Mesenchymal stem cell (in vitro differentiated cells and primary cell): ENCODE data around the gene PCGF2.

Experiments used
- DNase-seq: peaks from one replicate; pipeline ENCODE4 v3.0.0-alpha.2; 2013
- H2AFZ ChIP-seq: one replicate; pipeline ENCODE4 v1.6.1; 2013; ENCODE audit warnings: low read depth, mild to moderate bottlenecking, control low read depth, inconsistent platforms, low read length, moderate library complexity
- H2AK5ac ChIP-seq: 2 replicates; pipeline ENCODE4 v1.6.1; 2013; ENCODE audit warnings: low read length, moderate library complexity, mild to moderate bottlenecking, inconsistent platforms; ENCODE audit not compliant: severe bottlenecking
- H2BK120ac ChIP-seq: one replicate; pipeline ENCODE4 v1.6.1; 2013; ENCODE audit warnings: low read depth, mild to moderate bottlenecking, inconsistent platforms, low read length, moderate library complexity
- H2BK12ac ChIP-seq, 2 experiments: one replicate each; pipeline ENCODE4 v1.6.1; 2013; ENCODE audit warnings: inconsistent platforms in 2 of 2, low read length in 2 of 2, mild to moderate bottlenecking in 2 of 2, moderate library complexity in 2 of 2, control low read depth in 1 of 2
- H2BK15ac ChIP-seq: one replicate; pipeline ENCODE4 v1.6.1; 2013; ENCODE audit warnings: mild to moderate bottlenecking, low read depth, inconsistent platforms; ENCODE audit not compliant: poor library complexity, severe bottlenecking
- H2BK5ac ChIP-seq: 2 replicates; pipeline ENCODE4 v1.6.1; 2013; ENCODE audit warnings: low read depth, mild to moderate bottlenecking, low read length, control low read depth, inconsistent platforms; ENCODE audit not compliant: poor library complexity, severe bottlenecking
- H3K14ac ChIP-seq, 2 experiments: one replicate each; pipeline ENCODE4 v1.6.1; 2013; ENCODE audit warnings: inconsistent platforms in 2 of 2, low read length in 2 of 2, control low read depth in 1 of 2, mild to moderate bottlenecking in 1 of 2, moderate library complexity in 1 of 2
- H3K18ac ChIP-seq, 2 experiments: one replicate each; pipeline ENCODE4 v1.6.1; 2013; ENCODE audit warnings: inconsistent platforms in 2 of 2, low read length in 2 of 2, control low read depth in 1 of 2, low read depth in 1 of 2, mild to moderate bottlenecking in 1 of 2
- H3K23ac ChIP-seq, 2 experiments: one replicate each; pipeline ENCODE4 v1.6.1; 2013; ENCODE audit warnings: inconsistent platforms in 2 of 2, low read length in 2 of 2, mild to moderate bottlenecking in 2 of 2, moderate library complexity in 2 of 2, control low read depth in 1 of 2
- H3K27ac ChIP-seq: 2 replicates; pipeline ENCODE4 v1.5.1; 2013; ENCODE audit warnings: mild to moderate bottlenecking, moderate library complexity, low read length, control low read depth, inconsistent platforms; ENCODE audit not compliant: poor library complexity, severe bottlenecking
- H3K27me3 ChIP-seq, 2 experiments: 2 replicates each; pipeline versions ENCODE4 v1.6.1 to v1.7.0; 2013; ENCODE audit warnings: low read length in 2 of 2, mild to moderate bottlenecking in 2 of 2, moderate library complexity in 2 of 2, control low read depth in 1 of 2, inconsistent platforms in 1 of 2; ENCODE audit not compliant: control insufficient read depth in 1 of 2, insufficient read depth in 1 of 2
- H3K36me3 ChIP-seq, 2 experiments: 2 replicates each; pipeline versions ENCODE4 v1.6.1 to v1.7.0; 2013; ENCODE audit warnings: low read length in 2 of 2, control low read depth in 1 of 2, inconsistent platforms in 1 of 2, low read depth in 1 of 2, mild to moderate bottlenecking in 1 of 2; ENCODE audit not compliant: insufficient read depth in 2 of 2, control insufficient read depth in 1 of 2
- H3K4ac ChIP-seq, 2 experiments: one replicate each; pipeline ENCODE4 v1.6.1; 2013; ENCODE audit warnings: inconsistent platforms in 2 of 2, low read length in 2 of 2, mild to moderate bottlenecking in 2 of 2, moderate library complexity in 2 of 2, control low read depth in 1 of 2, low read depth in 1 of 2
- H3K4me1 ChIP-seq: 2 replicates; pipeline ENCODE4 v1.6.1; 2013; ENCODE audit warnings: low read depth, low read length, control low read depth; ENCODE audit not compliant: control insufficient read depth, insufficient read depth
- H3K4me2 ChIP-seq: 2 replicates; pipeline ENCODE4 v1.6.1; 2013; ENCODE audit warnings: low read length, mild to moderate bottlenecking, inconsistent platforms; ENCODE audit not compliant: poor library complexity, severe bottlenecking
- H3K4me3 ChIP-seq, 2 experiments: 2 replicates each; pipeline versions ENCODE4 v1.5.1 to v1.7.0; 2013; ENCODE audit warnings: low read length in 2 of 2, mild to moderate bottlenecking in 2 of 2, control low read depth in 1 of 2, low read depth in 1 of 2; ENCODE audit not compliant: insufficient read depth in 1 of 2
- H3K79me1 ChIP-seq: replicated peaks from 2 replicates; pipeline ENCODE4 v1.6.1; 2013; ENCODE audit warnings: mild to moderate bottlenecking, control low read depth, low read length, inconsistent platforms; ENCODE audit not compliant: poor library complexity, severe bottlenecking
- H3K9ac ChIP-seq: 2 replicates; pipeline ENCODE4 v1.7.0; 2013; ENCODE audit warnings: mild to moderate bottlenecking, low read length, moderate library complexity
- H3K9me3 ChIP-seq: 2 replicates; pipeline ENCODE4 v1.7.0; 2013; ENCODE audit warnings: mild to moderate bottlenecking, low read length; ENCODE audit not compliant: control insufficient read depth
- H4K8ac ChIP-seq: one replicate; pipeline ENCODE4 v1.6.1; 2013; ENCODE audit warnings: inconsistent platforms, mild to moderate bottlenecking, low read length, moderate library complexity
- H4K91ac ChIP-seq: one replicate; pipeline ENCODE4 v1.6.1; 2013; ENCODE audit warnings: mild to moderate bottlenecking, low read length, inconsistent platforms
- WGBS: methylation state at CpG from one replicate; pipeline ENCODE4 v1.1.7; 2013; ENCODE audit warnings: mixed read lengths; 5-methylcytosine and 5-hydroxymethylcytosine counted together

The PCGF2 gene

GRCh38 chr17:38735161-38735997 lies 12.8 kb downstream of the PCGF2 start:
- 65% methylated on average over 17 of the region's 23 CpGs for WGBS
- Histone ChIP-seq H3K23ac (no peak overlapping the region), H2BK5ac (no peak overlapping the region), H3K27ac (no peak overlapping the region), H3K79me1 (peaks cover 38% of the 10 kb centered on the region), H3K4me1 (peaks cover 23% of the 10 kb centered on the region), H3K9ac (no peak overlapping the region), H3K4me2 (no peak overlapping the region), H2AK5ac (peak overlapping the region; percentile 19), H3K27me3 (no peaks in the 10 kb centered on the region), H3K36me3 (peaks cover 79 to 83% of the 10 kb centered on the region in 2 experiments), H3K18ac (peak overlapping the region in 1 of 2 experiments; percentile 28), H3K4ac (no peak overlapping the region), H2BK12ac (peak overlapping the region in 1 of 2 experiments; percentile 74), H3K14ac (peak overlapping the region in 1 of 2 experiments; percentile 56), H3K9me3 (no peaks in the 10 kb centered on the region), H2AFZ (no peak overlapping the region), H2BK120ac (no peak overlapping the region), H4K8ac (peak overlapping the region; percentile 38), H3K4me3 (no peak overlapping the region), H2BK15ac (peak overlapping the region; percentile 41), H4K91ac (peak overlapping the region; percentile 16)
- DNase-seq = peak; percentile 45

- no peak overlapping the region for H2AK5ac ChIP-seq
- H4K91ac ChIP-seq = no peak overlapping the region
- peaks cover 29% of the 10 kb centered on the region for H3K79me1 ChIP-seq
- no peak overlapping the region for H2AFZ ChIP-seq
- no peak overlapping the region for H3K14ac ChIP-seq
- WGBS = 82% methylated on average over 13 of the region's 15 CpGs
- no peak overlapping the region for H3K4me3 ChIP-seq
- H3K4ac ChIP-seq = no peak overlapping the region
- H3K27ac ChIP-seq = no peak overlapping the region
- no peak overlapping the region for H2BK15ac ChIP-seq
- no peak for DNase-seq
- H3K27me3 ChIP-seq = no peaks in the 10 kb centered on the region
- no peak overlapping the region for H4K8ac ChIP-seq
- no peaks in the 10 kb centered on the region for H3K9me3 ChIP-seq
- no peak overlapping the region for H3K9ac ChIP-seq
- no peak overlapping the region for H2BK120ac ChIP-seq
- H3K4me1 ChIP-seq = peaks cover 29% of the 10 kb centered on the region
- no peak overlapping the region for H3K23ac ChIP-seq
- H2BK12ac ChIP-seq = no peak overlapping the region
- peaks cover 71 to 73% of the 10 kb centered on the region in 2 experiments for H3K36me3 ChIP-seq
- no peak overlapping the region for H3K18ac ChIP-seq
- H3K4me2 ChIP-seq = no peak overlapping the region
- no peak overlapping the region for H2BK5ac ChIP-seq
These were observed 13.9 kb downstream of the PCGF2 start for GRCh38 chr17:38733982-38734973.

GRCh38 chr17:38733282-38733981 lies 14.7 kb downstream of the PCGF2 start:
- Histone ChIP-seq H3K4me2 (no peak overlapping the region), H2AFZ (no peak overlapping the region), H3K27ac (no peak overlapping the region), H3K79me1 (peaks cover 22% of the 10 kb centered on the region), H2BK12ac (no peak overlapping the region), H3K4me3 (no peak overlapping the region), H2BK120ac (no peak overlapping the region), H3K4me1 (peaks cover 31% of the 10 kb centered on the region), H2AK5ac (no peak overlapping the region), H3K36me3 (peaks cover 62 to 65% of the 10 kb centered on the region in 2 experiments), H3K18ac (no peak overlapping the region), H2BK15ac (no peak overlapping the region), H3K4ac (no peak overlapping the region), H3K9ac (no peak overlapping the region), H4K91ac (no peak overlapping the region), H3K14ac (no peak overlapping the region), H3K23ac (no peak overlapping the region), H2BK5ac (no peak overlapping the region), H4K8ac (no peak overlapping the region), H3K27me3 (no peaks in the 10 kb centered on the region), H3K9me3 (no peaks in the 10 kb centered on the region)
- 94% methylated on average over 9 of the region's 9 CpGs for WGBS
- no peak for DNase-seq
